SJCRH30 (cell line): ENCODE measurements around the gene PPP2R5E. TPM values are rescaled to one million over a fixed set of nuclear protein-coding genes. Genes with fewer than 3 reads are reported as not detected.
A peak's percentile ranks its signal among the peaks of the same experiment; 100 is the strongest.
"Not testable (repeated sequence)": the region's sequence is repeated elsewhere in the genome, so short reads cannot be mapped to it uniquely, and the experiment has no call there.

Experiments
- DNase-seq, 2 experiments: peaks; one replicate each; pipeline ENCODE4 v3.0.0-alpha.2; 2015 to 2020
- H3K27ac ChIP-seq: fragments of 250-450 bp; sonication (Bioruptor Pico); 2 replicates; pipeline ENCODE4 v1.5.1; 2020; ENCODE audit warnings: mild to moderate bottlenecking, moderate library complexity
- H3K27me3 ChIP-seq: fragments of 250-450 bp; sonication (Bioruptor Pico); 2 replicates; pipeline ENCODE4 v1.5.1; 2020; ENCODE audit warnings: mild to moderate bottlenecking, moderate library complexity
- H3K36me3 ChIP-seq: fragments of 250-450 bp; sonication (Bioruptor Pico); 2 replicates; pipeline ENCODE4 v1.5.1; 2020; ENCODE audit warnings: mild to moderate bottlenecking, moderate library complexity
- H3K4me1 ChIP-seq: fragments of 250-450 bp; sonication (Bioruptor Pico); 2 replicates; pipeline ENCODE4 v1.5.1; 2020; ENCODE audit warnings: mild to moderate bottlenecking, moderate library complexity
- H3K4me3 ChIP-seq: fragments of 250-450 bp; sonication (Bioruptor Pico); 2 replicates; pipeline ENCODE4 v1.5.1; 2020; ENCODE audit warnings: mild to moderate bottlenecking, moderate library complexity
- H3K9me3 ChIP-seq: fragments of 250-450 bp; sonication (Bioruptor Pico); replicated peaks from 2 replicates; pipeline ENCODE4 v1.5.1; 2020; ENCODE audit warnings: mild to moderate bottlenecking, moderate library complexity
- total RNA-seq: library from RNA; depleted of rRNA; stranded (reverse); fragments of >200 nt; shearing (Covaris generic); gene quantifications from 2 replicates; pipeline ENCODE4 v1.2.3, GENCODE V29; 2014; rRNA removed

PPP2R5E gene
- 26.0 and 28.5 TPM in 2 replicates for total RNA-seq

GRCh38 chr14:63543000-63543825 lies at the start of gene PPP2R5E:
Gene PPP2R5E (minus strand): TSS chr14:63543377. CDS start chr14:63539685, 3,692 bp downstream.
- Histone ChIP-seq H3K27ac (peak within 1 kb of the TSS; percentile 56), H3K4me3 (peak within 1 kb of the TSS; percentile 84), H3K9me3 (no peaks in the 10 kb centered on the region), H3K36me3 (peaks cover 11% of the 10 kb centered on the region), H3K27me3 (no peaks in the 10 kb centered on the region), H3K4me1 (peaks cover 4% of the 10 kb centered on the region)
- peak; percentile 98 for DNase-seq

DNA sequence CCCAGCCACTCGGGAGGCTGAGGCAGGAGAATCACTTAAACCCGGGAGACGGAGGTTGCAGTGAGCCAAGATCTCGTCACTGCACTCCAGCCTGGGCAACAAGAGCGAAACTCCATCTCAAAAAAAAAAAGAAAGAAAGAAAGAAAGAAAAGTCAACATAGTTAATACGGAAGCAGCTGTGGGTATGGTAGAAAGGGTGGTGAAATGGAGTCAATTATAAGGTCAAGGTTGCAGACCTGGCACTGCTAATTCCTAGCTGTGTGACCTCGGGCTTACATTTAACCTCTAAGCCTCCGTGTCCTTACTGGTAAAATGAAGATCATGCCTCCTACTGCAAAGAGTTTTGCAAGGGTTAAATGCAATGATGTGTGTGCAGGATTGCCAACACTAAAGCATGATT lies 39.9 kb upstream of the PPP2R5E start:
- not testable (repeated sequence) for H3K27ac ChIP-seq, H3K9me3 ChIP-seq, DNase-seq, H3K27me3 ChIP-seq, H3K4me3 ChIP-seq, H3K36me3 ChIP-seq, H3K4me1 ChIP-seq

DNA sequence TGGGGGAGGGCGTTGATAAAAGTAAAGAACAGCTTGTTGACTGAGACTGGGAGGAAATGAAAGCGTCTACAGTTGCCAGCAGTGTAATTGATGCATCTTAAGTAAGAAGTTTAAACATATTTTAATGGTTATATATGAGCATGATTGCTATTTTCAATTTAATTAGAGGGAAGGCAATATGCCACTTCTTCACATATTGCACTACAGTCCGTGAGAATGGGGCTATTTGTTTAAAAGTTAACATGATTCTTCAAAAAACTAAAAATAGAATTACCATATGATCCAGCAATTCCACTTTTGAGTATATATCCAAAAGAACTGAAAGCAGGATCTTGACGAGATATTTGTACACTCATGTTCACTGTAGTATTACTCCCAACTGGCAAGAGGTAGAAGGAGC lies 38.3 kb upstream of the PPP2R5E start:
- Histone ChIP-seq H3K27me3 (no peaks in the 10 kb centered on the region), H3K9me3 (no peaks in the 10 kb centered on the region), H3K36me3 (no peaks in the 10 kb centered on the region), H3K27ac (no peak overlapping the region), H3K4me1 (no peaks in the 10 kb centered on the region), H3K4me3 (no peak overlapping the region)
- DNase-seq: no peak

GRCh38 chr14:63578300-63578699 lies 35.1 kb upstream of the PPP2R5E start:
- Histone ChIP-seq H3K27ac (no peak overlapping the region), H3K9me3 (no peaks in the 10 kb centered on the region), H3K4me3 (no peak overlapping the region), H3K27me3 (no peaks in the 10 kb centered on the region), H3K36me3 (no peaks in the 10 kb centered on the region), H3K4me1 (no peaks in the 10 kb centered on the region)
- no peak for DNase-seq

- H3K9me3 ChIP-seq: no peaks in the 10 kb centered on the region
- H3K27ac ChIP-seq: no peak overlapping the region
- no peaks in the 10 kb centered on the region for H3K4me1 ChIP-seq
- no peaks in the 10 kb centered on the region for H3K36me3 ChIP-seq
- no peak overlapping the region for H3K4me3 ChIP-seq
- H3K27me3 ChIP-seq: no peaks in the 10 kb centered on the region
- no peak for DNase-seq
Measured at GRCh38 chr14:63573581-63573980, 30.4 kb upstream of the PPP2R5E start.

GRCh38 chr14:63565448-63565847 lies 22.3 kb upstream of the PPP2R5E start:
- H3K27me3 ChIP-seq: no peaks in the 10 kb centered on the region
- H3K9me3 ChIP-seq: no peaks in the 10 kb centered on the region
- no peak for DNase-seq
- no peaks in the 10 kb centered on the region for H3K36me3 ChIP-seq
- H3K4me1 ChIP-seq: no peaks in the 10 kb centered on the region
- no peak overlapping the region for H3K4me3 ChIP-seq
- H3K27ac ChIP-seq: no peak overlapping the region

GRCh38 chr14:63564318-63564717 lies 21.1 kb upstream of the PPP2R5E start:
- no peaks in the 10 kb centered on the region for H3K4me1 ChIP-seq
- H3K27me3 ChIP-seq: no peaks in the 10 kb centered on the region
- no peaks in the 10 kb centered on the region for H3K9me3 ChIP-seq
- DNase-seq: no peak
- H3K36me3 ChIP-seq: no peaks in the 10 kb centered on the region
- no peak overlapping the region for H3K4me3 ChIP-seq
- H3K27ac ChIP-seq: no peak overlapping the region

DNA sequence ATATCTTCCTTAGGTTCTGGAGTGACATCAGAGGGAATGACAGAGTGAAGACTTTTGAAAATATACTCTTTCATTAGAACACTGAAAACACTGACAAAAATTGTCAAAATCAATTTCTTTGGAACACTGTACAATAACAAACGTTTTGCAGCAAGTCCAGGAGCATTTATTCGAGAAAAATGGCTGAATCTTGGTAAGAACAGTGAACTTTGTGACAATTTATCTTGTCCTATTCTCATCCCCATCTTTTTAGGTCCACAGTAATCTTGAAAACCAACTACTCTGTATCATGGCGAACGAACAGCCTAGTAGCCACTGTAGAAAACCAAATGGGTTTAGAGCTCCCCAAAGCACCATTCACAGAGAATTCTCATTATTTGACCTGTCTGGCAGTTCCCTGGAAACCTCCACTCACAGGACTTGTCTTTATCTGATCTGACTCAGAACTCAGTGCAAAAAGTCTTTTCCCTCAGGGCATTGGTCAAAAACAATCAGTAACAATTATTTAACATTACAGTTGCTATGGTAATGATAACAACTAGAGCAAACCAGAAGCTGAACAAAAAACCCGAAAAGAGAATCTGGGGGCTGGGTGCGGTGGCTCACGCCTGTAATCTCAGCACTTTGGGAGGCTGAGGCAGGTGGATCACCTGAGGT lies 20.3 kb upstream of the PPP2R5E start:
- Histone ChIP-seq H3K36me3 (no peaks in the 10 kb centered on the region), H3K27me3 (no peaks in the 10 kb centered on the region), H3K4me3 (no peak overlapping the region), H3K9me3 (no peaks in the 10 kb centered on the region), H3K4me1 (no peaks in the 10 kb centered on the region), H3K27ac (no peak overlapping the region)
- no peak for DNase-seq

- H3K4me3 ChIP-seq: no peak overlapping the region
- no peaks in the 10 kb centered on the region for H3K4me1 ChIP-seq
- H3K27me3 ChIP-seq: no peaks in the 10 kb centered on the region
- no peaks in the 10 kb centered on the region for H3K36me3 ChIP-seq
- no peak overlapping the region for H3K27ac ChIP-seq
- no peaks in the 10 kb centered on the region for H3K9me3 ChIP-seq
- DNase-seq: no peak
Measured at GRCh38 chr14:63562405-63562804, 19.2 kb upstream of the PPP2R5E start.

DNA sequence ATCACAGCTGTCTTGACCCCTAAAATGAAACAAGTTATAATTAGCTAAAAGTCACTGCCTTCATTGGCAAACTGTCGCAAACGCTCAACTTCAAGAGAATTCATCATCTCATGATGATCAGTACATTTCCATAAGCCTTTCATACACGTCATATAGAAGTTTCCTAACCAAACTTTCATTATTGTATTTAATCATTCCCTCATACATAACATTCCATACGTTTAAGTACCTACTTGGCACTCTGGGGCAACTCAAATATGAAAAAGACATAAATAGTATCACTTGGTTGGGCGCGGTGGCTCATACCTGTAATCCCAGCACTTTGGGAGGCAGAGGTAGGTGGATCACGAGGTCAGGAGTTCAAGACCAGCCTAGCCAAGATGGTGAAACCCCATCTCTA lies 12.4 kb upstream of the PPP2R5E start:
- DNase-seq: no peak
- no peak overlapping the region for H3K4me3 ChIP-seq
- no peaks in the 10 kb centered on the region for H3K9me3 ChIP-seq
- no peak overlapping the region for H3K27ac ChIP-seq
- no peaks in the 10 kb centered on the region; the same call in 1 of the 2 replicates for H3K27me3 ChIP-seq
- no peaks in the 10 kb centered on the region for H3K36me3 ChIP-seq
- no peaks in the 10 kb centered on the region for H3K4me1 ChIP-seq

DNA sequence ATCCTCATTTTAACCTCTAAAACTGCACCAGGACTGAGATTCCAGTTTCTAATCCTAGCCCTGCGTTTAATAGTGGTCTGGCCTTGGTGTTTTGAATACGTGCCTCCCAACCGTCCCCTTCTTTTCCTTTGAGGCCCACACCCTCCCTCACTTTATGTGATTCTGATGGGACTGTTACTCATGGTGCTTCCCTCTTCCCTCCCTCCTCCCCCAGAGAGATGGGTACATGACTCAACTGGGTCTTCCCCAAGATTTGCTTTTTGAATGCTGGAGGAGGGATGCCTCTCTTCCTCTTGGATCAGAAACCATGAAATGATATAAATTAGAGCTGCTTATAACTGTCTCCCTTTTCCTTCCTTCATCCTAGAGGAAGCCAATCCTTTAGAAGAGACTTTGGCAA lies 8.2 kb upstream of the PPP2R5E start:
- no peak for DNase-seq
- Histone ChIP-seq H3K36me3 (no peaks in the 10 kb centered on the region), H3K27me3 (no peaks in the 10 kb centered on the region; the same call in 1 of the 2 replicates), H3K9me3 (no peaks in the 10 kb centered on the region), H3K4me1 (no peaks in the 10 kb centered on the region), H3K4me3 (no peak overlapping the region), H3K27ac (no peak overlapping the region)

DNA sequence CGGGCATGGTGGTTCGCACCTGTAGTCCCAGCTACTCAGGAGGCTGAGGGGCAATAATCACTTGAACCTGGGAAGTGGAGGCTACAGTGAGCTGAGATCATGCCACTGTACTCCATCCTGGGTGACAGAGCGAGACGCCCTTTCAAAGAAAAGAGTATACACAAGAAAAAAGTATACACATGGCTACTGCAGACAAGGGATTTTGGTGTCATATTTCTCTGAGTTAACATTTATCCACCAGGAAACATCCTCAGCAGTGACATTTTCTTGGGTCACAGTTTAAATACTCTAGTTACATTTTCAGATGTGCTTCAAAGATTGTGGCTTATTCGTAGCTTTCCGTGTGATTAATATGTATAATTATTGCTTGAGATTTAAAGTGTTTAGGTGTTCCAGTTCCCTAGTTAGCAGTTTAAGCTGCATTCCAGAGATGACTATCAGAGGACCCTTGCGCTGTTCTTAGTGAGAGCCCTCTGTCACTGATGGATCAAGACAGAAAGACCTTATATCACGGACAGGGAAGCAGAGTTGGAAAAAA lies 4.7 kb upstream of the PPP2R5E start:
- Histone ChIP-seq H3K4me3 (no peak overlapping the region), H3K9me3 (no peaks in the 10 kb centered on the region), H3K4me1 (peaks cover 4% of the 10 kb centered on the region), H3K36me3 (no peaks in the 10 kb centered on the region), H3K27ac (no peak overlapping the region), H3K27me3 (no peaks in the 10 kb centered on the region; the same call in 1 of the 2 replicates)
- DNase-seq: no peak

- Histone ChIP-seq H3K27ac (no peak overlapping the region), H3K4me3 (no peak overlapping the region), H3K4me1 (peaks cover 4% of the 10 kb centered on the region), H3K27me3 (no peaks in the 10 kb centered on the region), H3K9me3 (no peaks in the 10 kb centered on the region), H3K36me3 (no peaks in the 10 kb centered on the region)
- DNase-seq: no peak
Measured at GRCh38 chr14:63545431-63545830, 2.3 kb upstream of the PPP2R5E start.

DNA sequence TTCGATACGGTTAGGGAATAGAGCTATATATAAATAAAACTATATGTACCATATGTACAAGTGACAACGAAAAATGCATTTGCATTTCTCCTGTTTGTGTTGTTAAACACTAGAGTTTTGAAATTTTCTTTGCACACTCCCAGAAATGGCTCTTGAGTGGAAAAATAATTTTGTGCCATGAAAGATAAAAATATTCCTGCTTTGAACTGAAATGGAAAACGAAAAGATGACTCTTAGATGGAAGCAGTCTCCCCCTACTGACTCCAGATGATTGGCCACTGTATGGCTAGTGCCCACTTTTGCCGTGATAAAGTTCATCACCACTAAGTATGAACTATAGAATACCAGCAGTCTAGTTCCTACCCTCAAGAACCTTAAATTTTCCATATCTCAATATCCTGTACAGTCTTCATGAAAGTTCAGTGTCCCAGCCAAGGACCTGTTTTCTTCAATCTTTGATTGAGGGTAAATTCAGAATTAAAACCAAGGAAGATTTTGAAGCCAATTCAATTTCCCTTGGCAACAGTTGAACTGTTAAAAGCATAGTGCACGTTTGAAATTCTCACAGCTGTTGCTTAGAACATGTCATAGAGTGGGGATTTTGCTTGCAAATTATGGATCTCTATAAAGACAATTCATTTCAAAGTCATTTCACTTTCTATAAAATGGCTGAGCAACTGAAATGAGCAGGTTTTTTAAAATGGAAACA lies 1.6 kb upstream of the PPP2R5E start:
- H3K27ac ChIP-seq: no peak overlapping the region
- peak overlapping the region; percentile 84 for H3K4me3 ChIP-seq
- H3K9me3 ChIP-seq: no peaks in the 10 kb centered on the region
- no peaks in the 10 kb centered on the region; the same call in 1 of the 2 replicates for H3K36me3 ChIP-seq
- H3K27me3 ChIP-seq: no peaks in the 10 kb centered on the region
- DNase-seq: peak in 1 of 2 experiments; percentile 22
- H3K4me1 ChIP-seq: peaks cover 4% of the 10 kb centered on the region
